Measurements from ENCODE around the gene RHBDD2. TPM values are rescaled to one million over a fixed set of nuclear protein-coding genes. Genes with fewer than 3 reads are reported as not detected.

Gene RHBDD2
- polyA plus RNA-seq, 3 donors: 63.3 to 92.7 (median 68.4) TPM

Other genes with a start within 250 kb of the RHBDD2 start
- gene HIP1, start 140.1 kb upstream of the RHBDD2 start, polyA plus RNA-seq (ENCODE audit: insufficient read length in 3 of 3): 10 to 100 TPM; 30.2 to 35.6 (median 33.1) TPM
- gene CCL26, start 106.8 kb upstream of the RHBDD2 start, polyA plus RNA-seq (ENCODE audit: insufficient read length in 3 of 3): not detected
- gene CCL24, start 65.2 kb upstream of the RHBDD2 start, polyA plus RNA-seq (ENCODE audit: insufficient read length in 3 of 3): under 1 TPM in 1 of 3 donors, not detected in 2; 0.93 TPM
- 10 to 100 TPM; 71.6 to 74.1 (median 72.9) TPM for gene POR, start 36.1 kb downstream of the RHBDD2 start, polyA plus RNA-seq (ENCODE audit: insufficient read length in 3 of 3)
- 10 to 100 TPM; 57.9 to 66.5 (median 60.8) TPM for gene TMEM120A, start 115.6 kb downstream of the RHBDD2 start, polyA plus RNA-seq (ENCODE audit: insufficient read length in 3 of 3)
- 10 to 100 TPM; 40.4 to 62.2 (median 46.1) TPM for gene STYXL1, start 169.0 kb downstream of the RHBDD2 start, polyA plus RNA-seq (ENCODE audit: insufficient read length in 3 of 3)
- gene MDH2, start 169.1 kb downstream of the RHBDD2 start, polyA plus RNA-seq (ENCODE audit: insufficient read length in 3 of 3): 100 to 1,000 TPM; 218 to 255 (median 222) TPM